SK-N-SH (cell line): ENCODE data around the gene AP4S1. TPM values are rescaled to one million over a fixed set of nuclear protein-coding genes. Genes with fewer than 3 reads are reported as not detected.

Experiments used
- CTCF ChIA-PET: fragments of 300-600, 350-600 bp; formaldehyde crosslinking; extraction: SDS; loops from one replicate; lab custom pipeline; 2021; lab: Yijun Ruan, JAX
- POLR2A ChIA-PET: fragments of 350-600 bp; sonication (Branson Sonifier 250); formaldehyde crosslinking; extraction: SDS; loops from one replicate; lab custom pipeline; 2020; ENCODE audit warnings: antibody characterized with exemption, inconsistent platforms; lab: Yijun Ruan, JAX
- DNase-seq: peaks from one replicate; pipeline ENCODE4 v3.0.0; 2012
- H2AFZ ChIP-seq: fragments of 200-600 bp; sonication (generic); 2 replicates; pipeline ENCODE4 v1.8.1; 2016; ENCODE audit warnings: antibody characterized with exemption, mild to moderate bottlenecking, low read depth
- H3F3A ChIP-seq: fragments of 200-600 bp; sonication (generic); replicated peaks from 2 replicates; pipeline ENCODE3; 2016; ENCODE audit warnings: antibody characterized with exemption, mild to moderate bottlenecking; ENCODE audit not compliant: insufficient read depth
- H3K27ac ChIP-seq, 2 experiments: fragments of 200-500 bp in 1 of 2; fragments of 200-600 bp in 1 of 2; sonication (Bioruptor generic) in 1 of 2; sonication (generic), shearing (Covaris generic) in 1 of 2; 2 replicates each; pipeline versions ENCODE4 v1.5.1 to v1.6.1; 2014 to 2016; ENCODE audit warnings: low read depth in 2 of 2, inconsistent platforms in 1 of 2, low read length in 1 of 2, mild to moderate bottlenecking in 1 of 2, mixed read lengths in 1 of 2
- H3K27me3 ChIP-seq: fragments of 200-600 bp; sonication (generic), shearing (Covaris generic); 2 replicates; pipeline ENCODE4 v1.6.1; 2016; ENCODE audit warnings: mixed run types; ENCODE audit not compliant: insufficient read depth
- H3K36me3 ChIP-seq, 2 experiments: fragments of 200-500 bp in 1 of 2; fragments of 200-600 bp in 1 of 2; sonication (Bioruptor generic) in 1 of 2; sonication (generic) in 1 of 2; replicated peaks in 1 of 2; 2 replicates each; pipeline versions ENCODE3 to v1.5.1; 2014 to 2016; ENCODE audit warnings: low read length in 1 of 2, mild to moderate bottlenecking in 1 of 2; ENCODE audit not compliant: insufficient read depth in 2 of 2, control insufficient read depth in 1 of 2
- H3K4me1 ChIP-seq, 2 experiments: fragments of 200-500 bp in 1 of 2; fragments of 200-600 bp in 1 of 2; sonication (Bioruptor generic) in 1 of 2; sonication (generic), shearing (Covaris generic) in 1 of 2; 2 replicates each; pipeline versions ENCODE4 v1.5.1 to v1.6.1; 2014 to 2016; ENCODE audit warnings: low read depth in 1 of 2, low read length in 1 of 2, mixed run types in 1 of 2; ENCODE audit not compliant: insufficient read depth in 2 of 2, control insufficient read depth in 1 of 2
- H3K4me2 ChIP-seq: fragments of 200-600 bp; sonication (generic), shearing (Covaris generic); 2 replicates; pipeline ENCODE4 v1.6.1; 2017; ENCODE audit warnings: mixed run types
- H3K4me3 ChIP-seq, 2 experiments: fragments of 200-500 bp in 1 of 2; fragments of 200-600 bp in 1 of 2; sonication (Bioruptor generic) in 1 of 2; sonication (generic), shearing (Covaris generic) in 1 of 2; 2 replicates each; pipeline versions ENCODE4 v1.5.1 to v1.8.1; 2014 to 2016; ENCODE audit warnings: low read depth in 2 of 2, inconsistent platforms in 1 of 2, low read length in 1 of 2, mild to moderate bottlenecking in 1 of 2, mixed read lengths in 1 of 2, moderate library complexity in 1 of 2
- H3K79me2 ChIP-seq: fragments of 200-600 bp; sonication (generic); 2 replicates; pipeline ENCODE4 v1.8.1; 2017; ENCODE audit warnings: mild to moderate bottlenecking; ENCODE audit not compliant: insufficient read depth
- H3K9ac ChIP-seq: fragments of 200-600 bp; sonication (generic); 2 replicates; pipeline ENCODE4 v1.6.1; 2017; ENCODE audit warnings: mixed run types
- H3K9me2 ChIP-seq: fragments of 200-600 bp; sonication (generic); 2 replicates; pipeline ENCODE4 v1.6.1; 2017; ENCODE audit warnings: mixed run types
- H3K9me3 ChIP-seq: fragments of 200-600 bp; sonication (generic); 2 replicates; pipeline ENCODE4 v1.6.1; 2017; ENCODE audit warnings: mixed run types, mild to moderate bottlenecking, moderate library complexity
- H4K20me1 ChIP-seq: fragments of 200-600 bp; sonication (generic); 2 replicates; pipeline ENCODE4 v1.6.1; 2017; ENCODE audit warnings: mild to moderate bottlenecking, mixed run types; ENCODE audit not compliant: insufficient read depth
- CTCF ChIP-seq: fragments of 200-600 bp; sonication (generic); IDR thresholded peaks from 2 replicates; pipeline ENCODE4 v1.6.1; 2017; ENCODE audit warnings: antibody characterized with exemption, mild to moderate bottlenecking, moderate library complexity
- EP300 ChIP-seq, 2 experiments: IDR thresholded peaks; 2 replicates each; pipeline versions ENCODE4 v1.4.0 to v1.6.1; 2012; ENCODE audit warnings: borderline replicate concordance in 1 of 2, low read depth in 1 of 2, low read length in 1 of 2
- FOSL2 ChIP-seq: IDR thresholded peaks from 2 replicates; pipeline ENCODE4 v1.4.0; 2012; ENCODE audit warnings: low read depth, mild to moderate bottlenecking, moderate library complexity, borderline replicate concordance
- GATA2 ChIP-seq: sonication (generic); formaldehyde crosslinking; IDR thresholded peaks from 2 replicates; pipeline ENCODE4 v1.5.0; 2020; ENCODE audit warnings: mild to moderate bottlenecking, missing genetic modification reagents
- MAX ChIP-seq: IDR thresholded peaks from 2 replicates; pipeline ENCODE4 v1.4.0; 2012; ENCODE audit warnings: low read depth
- NFIC ChIP-seq: IDR thresholded peaks from 2 replicates; pipeline ENCODE4 v1.4.0; 2012; ENCODE audit warnings: borderline replicate concordance
- PBX3 ChIP-seq: IDR thresholded peaks from 2 replicates; pipeline ENCODE4; 2012
- POLR2AphosphoS5 ChIP-seq: IDR thresholded peaks from 2 replicates; pipeline ENCODE4 v1.6.1; 2012; ENCODE audit warnings: low read depth, low read length
- RFX5 ChIP-seq: IDR thresholded peaks from 2 replicates; pipeline ENCODE4 v1.6.1; 2012; ENCODE audit warnings: mild to moderate bottlenecking, improper control_type of control experiment, low read length
- SIN3A ChIP-seq: IDR thresholded peaks from 2 replicates; pipeline ENCODE4 v1.6.1; 2012; ENCODE audit warnings: low read depth, mild to moderate bottlenecking, low read length, moderate library complexity, borderline replicate concordance
- SMC3 ChIP-seq: IDR thresholded peaks from 2 replicates; pipeline ENCODE4 v1.6.1; 2012; ENCODE audit warnings: low read depth, low read length, improper control_type of control experiment
- TEAD4 ChIP-seq: IDR thresholded peaks from 2 replicates; pipeline ENCODE4 v1.4.0; 2012; ENCODE audit warnings: mild to moderate bottlenecking, borderline replicate concordance; ENCODE audit not compliant: insufficient read depth
- USF2 ChIP-seq: fragments of 150-350 bp; IDR thresholded peaks from 2 replicates; pipeline ENCODE4 v1.6.1; 2017; ENCODE audit warnings: antibody characterized with exemption, low read length, low read depth, borderline replicate concordance
- ZBTB33 ChIP-seq: IDR thresholded peaks from 2 replicates; pipeline ENCODE4 v1.4.0; 2012; ENCODE audit warnings: low read depth, borderline replicate concordance
- WGBS: methylation state at CpG from one replicate; pipeline ENCODE4 v1.1.6; 2017; ENCODE audit warnings: low lambda C conversion rate; 5-methylcytosine and 5-hydroxymethylcytosine counted together
- polyA plus RNA-seq, 3 experiments: library from polyadenylated mRNA; depleted of rRNA; stranded (reverse); fragments of >200 nt; gene quantifications; 2 replicates each; pipeline ENCODE4 v1.2.3, GENCODE V29; 2012

AP4S1 gene
- polyA plus RNA-seq, 1 of the 3 experiments (the other 2 are of a cell fraction) = 1.7 TPM

- no peak for TF ChIP-seq SIN3A
Measured at GRCh38 chr14:31128601-31129526, 103.4 kb downstream of the AP4S1 start (continued).

GRCh38 chr14:31133133-31133532 lies 107.7 kb downstream of the AP4S1 start:
- peaks cover 82 to 84% of the 10 kb centered on the region in 2 experiments for H3K36me3 ChIP-seq
- ChIA-PET CTCF (interaction anchor here (1.5 kb wide), 1 partner anchor 12 kb away, joined by 3 read pairs; no protein-coding TSS in a partner anchor), POLR2A (no interaction called here)

GRCh38 chr14:31137214-31137889 lies 111.9 kb downstream of the AP4S1 start:
- Histone ChIP-seq H3K79me2 (no peaks in the 10 kb centered on the region), H2AFZ (no peak overlapping the region), H3K4me2 (no peak overlapping the region), H3F3A (peaks cover 4% of the 10 kb centered on the region), H4K20me1 (no peaks in the 10 kb centered on the region), H3K4me3 (no peak overlapping the region), H3K9me2 (no peaks in the 10 kb centered on the region), H3K27me3 (no peaks in the 10 kb centered on the region), H3K27ac (no peak overlapping the region), H3K9me3 (no peaks in the 10 kb centered on the region), H3K36me3 (peaks cover 79 to 84% of the 10 kb centered on the region in 2 experiments), H3K9ac (no peak overlapping the region), H3K4me1 (no peaks in the 10 kb centered on the region)
- no peak for DNase-seq
- ChIA-PET POLR2A (no interaction called here), CTCF (no interaction called here)
- whole genome bisulfite sequencing = 96% methylated on average over 12 of the region's 12 CpGs
- TF ChIP-seq NFIC = no peak
- TF ChIP-seq TEAD4 = no peak
- TF ChIP-seq EP300 (IDR thresholded peaks at IDR 0.05; ENCODE audit: borderline replicate concordance in 1 of 2, low read depth in 1 of 2, low read length in 1 of 2) = no peak
- TF ChIP-seq POLR2AphosphoS5 = no peak
- no peak for TF ChIP-seq PBX3
- no peak for TF ChIP-seq USF2
- no peak for TF ChIP-seq ZBTB33
- TF ChIP-seq SMC3 = no peak
- TF ChIP-seq FOSL2 = no peak

More at GRCh38 chr14:31133133-31133532, 107.7 kb downstream of the AP4S1 start:
- Histone ChIP-seq H3K79me2 (no peaks in the 10 kb centered on the region), H3K27ac (no peak overlapping the region), H3K4me3 (no peak overlapping the region), H3K4me2 (no peak overlapping the region), H3K4me1 (no peaks in the 10 kb centered on the region), H3K27me3 (no peaks in the 10 kb centered on the region), H3K9me3 (no peaks in the 10 kb centered on the region), H3K9ac (no peak overlapping the region), H2AFZ (no peak overlapping the region), H3K9me2 (no peaks in the 10 kb centered on the region), H3F3A (peaks cover 4% of the 10 kb centered on the region), H4K20me1 (no peaks in the 10 kb centered on the region)
- DNase-seq = no peak
- no peak for TF ChIP-seq MAX
- no peak for TF ChIP-seq CTCF
- no peak for TF ChIP-seq RFX5
- TF ChIP-seq GATA2 (CRISPR knock-in tag) = no peak
- WGBS = 95% methylated on average over 6 of the region's 6 CpGs
